Measurements from ENCODE around the gene CEP170.
"Not testable (repeated sequence)": the region's sequence is repeated elsewhere in the genome, so short reads cannot be mapped to it uniquely, and the experiment has no call there.

- TF ChIP-seq CTCF, POLR2A (IDR thresholded peaks at IDR 0.05): not testable (repeated sequence)
Observed at GRCh38 chr1:243173758-243174369, 81.2 kb downstream of the CEP170 start.

Measured in testis (tissue), 2 donors.